ENCODE data around the gene PANK4.

DNA sequence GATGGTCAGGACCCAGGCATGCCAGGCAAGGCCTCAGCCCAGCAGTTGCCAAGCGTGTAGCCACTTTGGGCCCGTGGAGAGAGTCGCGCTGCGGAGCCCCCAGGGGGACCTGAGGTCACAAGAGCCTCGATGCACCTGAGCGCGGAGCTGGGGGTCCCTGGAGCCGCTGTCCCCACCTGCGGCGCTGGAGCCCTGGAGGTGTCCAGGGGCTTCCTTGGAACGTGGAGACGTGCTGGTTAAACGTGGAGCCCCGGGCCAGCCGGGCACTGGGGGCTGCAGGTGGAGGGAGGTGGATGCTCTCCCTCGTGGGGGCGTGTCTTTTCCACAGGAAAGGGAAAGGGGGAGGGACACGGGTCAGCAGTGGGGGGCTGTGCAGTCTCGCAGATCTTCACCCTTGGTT lies 47.2 kb downstream of the PANK4 start:
- TF ChIP-seq CTCF (IDR thresholded peaks at IDR 0.05; ENCODE audit: extremely low read depth in 1 of 2, insufficient read depth in 1 of 2, low read depth in 1 of 2, low read length in 2 of 2) (no peak), POLR2AphosphoS5 (IDR thresholded peaks at IDR 0.05; ENCODE audit: insufficient read depth, low read depth, low read length) (no peak), POLR2A (IDR thresholded peaks at IDR 0.05; ENCODE audit: low read depth, low read length) (no peak), GATA2 (IDR thresholded peaks at IDR 0.05; ENCODE audit: insufficient read depth, insufficient read length, low read depth, low read length) (no peak), EZH2 (IDR thresholded peaks at IDR 0.05; ENCODE audit: borderline replicate concordance, low read depth, low read length, severe bottlenecking) (no peak), MYC (IDR thresholded peaks at IDR 0.05; ENCODE audit: low read depth, low read length) (no peak)
- TF ChIP-seq, protein P1, sequence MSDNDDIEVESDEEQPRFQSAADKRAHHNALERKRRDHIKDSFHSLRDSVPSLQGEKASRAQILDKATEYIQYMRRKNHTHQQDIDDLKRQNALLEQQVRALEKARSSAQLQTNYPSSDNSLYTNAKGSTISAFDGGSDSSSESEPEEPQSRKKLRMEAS (IDR thresholded peaks at IDR 0.05; ENCODE audit: insufficient read depth, insufficient read length): no peak

Measured in endothelial cell of umbilical vein (primary cell).